Raji (cell line): ENCODE data around the gene C10orf120.

ENCODE experiments used
- POLR2A ChIP-seq: IDR thresholded peaks from 2 replicates; pipeline ENCODE4 v1.6.1; 2011; ENCODE audit warnings: low read depth, low read length, control low read depth; ENCODE audit not compliant: insufficient read depth

Gene C10orf120

GRCh38 chr10:122675278-122675677, 24.4 kb downstream of the C10orf120 start:
- no peak for TF ChIP-seq POLR2A

- TF ChIP-seq POLR2A, result no peak
These were observed 24.9 kb downstream of the C10orf120 start for GRCh38 chr10:122674781-122675180.

- TF ChIP-seq POLR2A, result no peak
These were observed 25.9 kb downstream of the C10orf120 start for GRCh38 chr10:122673731-122674130.

GRCh38 chr10:122673269-122673668, 26.4 kb downstream of the C10orf120 start:
- no peak for TF ChIP-seq POLR2A

GRCh38 chr10:122672655-122673054, 27.0 kb downstream of the C10orf120 start:
- TF ChIP-seq POLR2A, result no peak

GRCh38 chr10:122671355-122671754, 28.3 kb downstream of the C10orf120 start:
- no peak for TF ChIP-seq POLR2A

GRCh38 chr10:122669842-122670241, 29.8 kb downstream of the C10orf120 start:
- TF ChIP-seq POLR2A, result no peak

- TF ChIP-seq POLR2A, result no peak
These were observed 30.6 kb downstream of the C10orf120 start for GRCh38 chr10:122669045-122669444.

GRCh38 chr10:122665946-122666345, 33.7 kb downstream of the C10orf120 start:
- no peak for TF ChIP-seq POLR2A

- no peak for TF ChIP-seq POLR2A
These were observed 34.3 kb downstream of the C10orf120 start for GRCh38 chr10:122665329-122665860.

- TF ChIP-seq POLR2A, result no peak
These were observed 35.1 kb downstream of the C10orf120 start for GRCh38 chr10:122664501-122664900.

- no peak for TF ChIP-seq POLR2A
These were observed 36.0 kb downstream of the C10orf120 start for GRCh38 chr10:122663516-122664130.

- TF ChIP-seq POLR2A, result no peak
These were observed 37.4 kb downstream of the C10orf120 start for GRCh38 chr10:122662231-122662630.

GRCh38 chr10:122660696-122661095, 39.0 kb downstream of the C10orf120 start:
- TF ChIP-seq POLR2A, result no peak

GRCh38 chr10:122659651-122660050, 40.0 kb downstream of the C10orf120 start:
- no peak for TF ChIP-seq POLR2A

GRCh38 chr10:122659126-122659525, 40.5 kb downstream of the C10orf120 start:
- no peak for TF ChIP-seq POLR2A
